Testis (tissue), 2 donors: ENCODE results near the gene PPP2R5D.

Source experiments
- CTCF ChIP-seq, 3 experiments: fragments of 450-650 bp in 2 of 3; fragments of 200-600 bp in 1 of 3; sonication (generic) in 1 of 3; IDR thresholded peaks; one replicate each; pipeline ENCODE4 v1.5.1; 2016 to 2019; ENCODE audit warnings: antibody characterized with exemption in 3 of 3, mild to moderate bottlenecking in 2 of 3, moderate library complexity in 1 of 3
- POLR2A ChIP-seq: fragments of 450-650 bp; IDR thresholded peaks from one replicate; pipeline ENCODE4 v1.6.1; 2017; ENCODE audit warnings: antibody characterized with exemption, mild to moderate bottlenecking, moderate library complexity

GRCh38 chr6:42966571-42966970 is 17.8 kb upstream of the PPP2R5D start:
- TF ChIP-seq CTCF (IDR thresholded peaks at IDR 0.05) (no peak), POLR2A (no peak)
